Cardiac muscle cell (in vitro differentiated cells and primary cell): ENCODE results near the gene ELFN2. TPM values are rescaled to one million over a fixed set of nuclear protein-coding genes. Genes with fewer than 3 reads are reported as not detected.

Source experiments
- DNase-seq, 2 donors: peaks; one replicate each; pipeline versions ENCODE4 v3.0.0 to v3.0.0-alpha.2; 2010 to 2017; ENCODE audit warnings: low read depth in 1 of 2, low spot score in 1 of 2
- H3K27ac ChIP-seq: fragments of 200-600 bp; sonication (generic); 2 replicates; pipeline ENCODE4 v1.5.1; 2016
- H3K27me3 ChIP-seq: fragments of 200-600 bp; sonication (generic); 2 replicates; pipeline ENCODE4 v1.6.0; 2016; ENCODE audit warnings: control low read depth
- H3K36me3 ChIP-seq: fragments of 200-600 bp; sonication (generic); 2 replicates; pipeline ENCODE4 v1.5.1; 2016; ENCODE audit warnings: control low read depth
- H3K4me1 ChIP-seq: fragments of 200-600 bp; sonication (generic); 2 replicates; pipeline ENCODE4 v1.8.1; 2017; ENCODE audit warnings: low read depth, mild to moderate bottlenecking, mixed run types
- H3K4me3 ChIP-seq: fragments of 200-600 bp; sonication (generic); 2 replicates; pipeline ENCODE4 v1.5.1; 2016; ENCODE audit warnings: mild to moderate bottlenecking
- H3K9me3 ChIP-seq: fragments of 200-600 bp; sonication (generic); 2 replicates; pipeline ENCODE4 v1.5.1; 2017; ENCODE audit warnings: low read depth, mild to moderate bottlenecking, control low read depth
- polyA plus RNA-seq: library from polyadenylated mRNA; unstranded; fragments of >200 nt; fragmentation: Nextera tagmentation; extraction: Ambion mirVana; gene quantifications from 2 replicates; pipeline ENCODE4 v1.2.1, GENCODE V29; 2016
- total RNA-seq: library from RNA; depleted of rRNA; stranded (reverse); fragments of >200 nt; gene quantifications from 2 replicates; pipeline ENCODE4 v1.2.3, GENCODE V29; 2016
- TF ChIP-seq, protein P1 (sequence below): IDR thresholded peaks from 2 replicates; pipeline ENCODE4 v1.5.1; 2012; ENCODE audit warnings: low read depth, mild to moderate bottlenecking, low read length

Gene ELFN2
- total and polyA plus RNA-seq, 2 experiments from 2014 or later: 0.09 TPM; not detected in 1

DNA sequence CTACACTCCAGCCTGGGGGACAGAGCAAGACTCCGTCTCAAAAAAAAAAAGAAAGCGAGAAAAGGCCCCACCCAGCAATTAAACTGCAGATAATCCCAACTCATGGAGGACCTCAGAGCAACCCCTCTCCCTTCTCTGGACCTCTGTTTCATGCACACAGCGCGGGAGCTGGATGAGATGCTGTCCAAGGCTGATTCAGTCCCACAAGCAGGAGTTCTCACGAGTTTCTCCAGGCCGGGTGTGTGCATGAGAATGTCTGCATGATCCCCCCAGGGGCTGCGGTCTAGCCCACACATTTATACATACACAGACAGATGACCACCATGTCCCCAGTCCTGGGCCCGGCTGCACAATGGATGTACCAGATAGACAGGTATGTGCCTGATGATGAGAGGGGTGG, 19.4 kb downstream of the ELFN2 start:
- H3K27me3 ChIP-seq: no peaks in the 10 kb centered on the region
- no peaks in the 10 kb centered on the region for H3K9me3 ChIP-seq
- H3K4me1 ChIP-seq: peaks cover 9% of the 10 kb centered on the region
- H3K36me3 ChIP-seq: no peaks in the 10 kb centered on the region
- DNase-seq: no peak
- TF ChIP-seq, protein P1, sequence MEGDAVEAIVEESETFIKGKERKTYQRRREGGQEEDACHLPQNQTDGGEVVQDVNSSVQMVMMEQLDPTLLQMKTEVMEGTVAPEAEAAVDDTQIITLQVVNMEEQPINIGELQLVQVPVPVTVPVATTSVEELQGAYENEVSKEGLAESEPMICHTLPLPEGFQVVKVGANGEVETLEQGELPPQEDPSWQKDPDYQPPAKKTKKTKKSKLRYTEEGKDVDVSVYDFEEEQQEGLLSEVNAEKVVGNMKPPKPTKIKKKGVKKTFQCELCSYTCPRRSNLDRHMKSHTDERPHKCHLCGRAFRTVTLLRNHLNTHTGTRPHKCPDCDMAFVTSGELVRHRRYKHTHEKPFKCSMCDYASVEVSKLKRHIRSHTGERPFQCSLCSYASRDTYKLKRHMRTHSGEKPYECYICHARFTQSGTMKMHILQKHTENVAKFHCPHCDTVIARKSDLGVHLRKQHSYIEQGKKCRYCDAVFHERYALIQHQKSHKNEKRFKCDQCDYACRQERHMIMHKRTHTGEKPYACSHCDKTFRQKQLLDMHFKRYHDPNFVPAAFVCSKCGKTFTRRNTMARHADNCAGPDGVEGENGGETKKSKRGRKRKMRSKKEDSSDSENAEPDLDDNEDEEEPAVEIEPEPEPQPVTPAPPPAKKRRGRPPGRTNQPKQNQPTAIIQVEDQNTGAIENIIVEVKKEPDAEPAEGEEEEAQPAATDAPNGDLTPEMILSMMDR: no peak
- H3K27ac ChIP-seq: no peak overlapping the region
- no peak overlapping the region for H3K4me3 ChIP-seq

DNA sequence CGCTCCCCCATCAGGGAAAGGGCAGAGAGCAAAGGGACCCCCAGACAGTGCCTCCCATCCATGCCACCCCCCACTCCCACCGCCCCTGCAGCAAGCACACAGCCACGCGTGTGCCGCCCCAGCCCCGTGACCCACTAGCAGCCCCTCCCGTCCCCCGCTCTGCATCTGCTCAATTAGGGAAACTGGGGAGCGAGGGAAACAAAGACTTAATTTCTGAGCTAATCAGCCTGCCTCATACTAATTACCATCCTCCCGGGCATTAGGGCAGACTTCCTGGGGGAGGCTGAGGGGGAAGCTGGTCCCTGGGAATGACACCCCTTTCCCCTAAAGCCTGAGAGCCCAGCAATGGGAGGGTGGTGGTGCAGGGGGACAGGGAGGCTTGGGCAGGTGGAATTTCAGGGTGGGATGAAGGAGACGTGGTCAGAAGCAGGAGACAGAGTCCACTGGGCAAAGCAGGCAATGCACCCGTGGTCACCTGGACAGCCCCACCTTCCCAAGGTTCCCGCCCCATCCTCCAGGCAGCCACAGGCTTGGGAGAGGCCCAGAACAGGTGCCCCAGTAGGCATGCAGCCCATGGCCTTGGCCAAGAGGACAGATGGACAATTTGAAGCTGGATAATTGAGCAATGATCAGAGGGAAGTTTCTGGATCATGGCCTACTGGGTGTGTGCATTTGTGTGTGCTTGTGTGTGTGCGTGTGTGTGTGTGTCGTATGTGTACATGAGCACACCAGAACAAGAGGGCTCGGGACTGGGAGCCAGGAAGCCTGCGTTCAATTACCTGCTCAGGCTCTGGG, 20.6 kb downstream of the ELFN2 start:
- no peak for DNase-seq
- Histone ChIP-seq H3K4me3 (no peak overlapping the region), H3K9me3 (no peaks in the 10 kb centered on the region), H3K36me3 (no peaks in the 10 kb centered on the region), H3K4me1 (peaks cover 9% of the 10 kb centered on the region), H3K27ac (no peak overlapping the region), H3K27me3 (no peaks in the 10 kb centered on the region)
- TF ChIP-seq, protein P1: no peak

DNA sequence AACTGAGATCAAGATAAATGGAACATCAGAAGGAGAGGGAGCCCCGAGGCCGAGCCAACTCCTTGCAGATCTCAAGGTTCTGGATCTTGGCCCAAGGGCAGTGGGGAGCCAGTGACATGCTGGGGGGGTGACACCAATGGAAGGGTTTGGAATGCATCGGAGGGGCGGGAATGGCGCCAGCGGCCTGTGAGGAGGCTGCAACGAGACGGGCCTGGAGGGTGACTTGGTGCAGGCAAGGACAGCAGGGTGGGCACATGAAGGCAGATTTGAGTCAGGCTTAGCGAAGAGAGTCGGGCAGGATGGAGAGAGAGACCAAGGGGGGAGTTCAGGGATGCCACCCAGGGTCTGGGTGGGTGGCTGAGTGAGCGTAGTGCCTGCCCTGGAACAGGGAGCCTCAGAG, 23.2 kb downstream of the ELFN2 start:
- Histone ChIP-seq H3K4me3 (no peak overlapping the region), H3K36me3 (no peaks in the 10 kb centered on the region), H3K9me3 (no peaks in the 10 kb centered on the region), H3K27ac (no peak overlapping the region), H3K4me1 (peaks cover under 1% of the 10 kb centered on the region), H3K27me3 (no peaks in the 10 kb centered on the region)
- TF ChIP-seq, protein P1: no peak
- no peak for DNase-seq

DNA sequence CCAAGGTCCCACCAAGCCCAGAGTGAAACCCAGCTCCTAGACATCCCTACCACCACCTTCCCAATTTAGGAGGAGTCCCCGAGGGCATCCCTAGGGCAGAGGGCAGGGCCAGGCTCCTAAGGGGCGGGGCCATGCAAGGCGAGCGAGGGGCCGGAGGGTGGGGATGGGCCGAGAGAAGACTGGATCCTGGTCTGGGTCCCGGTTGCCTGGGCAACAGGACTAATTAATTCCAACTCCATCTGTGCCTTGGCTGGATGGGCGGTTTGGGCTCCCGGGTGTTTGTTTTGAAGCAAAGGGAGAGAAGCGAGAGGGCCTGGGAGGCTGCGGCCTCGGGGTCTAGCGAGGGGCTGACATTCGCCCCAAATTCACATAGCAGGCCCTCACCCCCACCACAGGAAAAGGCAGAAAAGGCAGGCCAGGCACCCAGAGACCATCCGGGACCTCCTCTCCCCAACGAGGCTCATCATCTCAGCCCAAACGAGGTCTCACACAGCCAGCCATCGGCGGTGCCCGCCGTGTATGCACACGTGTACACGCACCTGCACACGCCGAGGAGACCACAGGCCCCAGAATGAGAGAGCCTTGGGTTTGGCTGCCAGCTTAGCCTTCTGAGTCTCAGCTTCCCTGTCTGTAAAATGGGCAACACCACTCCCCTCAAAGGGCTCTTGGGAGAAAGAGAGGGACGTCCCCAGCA, 23.9 kb downstream of the ELFN2 start:
- no peaks in the 10 kb centered on the region for H3K9me3 ChIP-seq
- H3K4me1 ChIP-seq: no peaks in the 10 kb centered on the region
- no peaks in the 10 kb centered on the region for H3K27me3 ChIP-seq
- no peak overlapping the region for H3K4me3 ChIP-seq
- TF ChIP-seq, protein P1: no peak
- no peaks in the 10 kb centered on the region for H3K36me3 ChIP-seq
- H3K27ac ChIP-seq: no peak overlapping the region
- no peak for DNase-seq

DNA sequence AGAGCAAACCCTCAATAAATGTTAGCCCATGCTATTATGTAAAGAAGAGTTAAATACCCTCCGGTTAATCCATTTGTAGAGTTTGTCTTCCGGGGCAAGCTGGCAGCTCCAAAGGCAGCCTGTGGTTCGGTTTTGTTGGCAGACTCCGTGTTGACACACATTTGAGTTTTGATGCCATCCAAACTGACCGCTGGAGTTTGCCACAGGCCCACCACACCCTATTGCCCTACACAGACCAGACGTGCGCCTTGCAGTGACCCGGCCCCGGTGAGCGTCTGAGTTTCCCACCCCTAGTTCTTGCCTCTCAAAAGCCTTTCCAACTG, 25.1 kb downstream of the ELFN2 start:
- no peaks in the 10 kb centered on the region for H3K4me1 ChIP-seq
- H3K36me3 ChIP-seq: no peaks in the 10 kb centered on the region
- H3K27me3 ChIP-seq: no peaks in the 10 kb centered on the region
- TF ChIP-seq, protein P1: no peak
- no peak for DNase-seq
- H3K9me3 ChIP-seq: no peaks in the 10 kb centered on the region
- H3K27ac ChIP-seq: no peak overlapping the region
- no peak overlapping the region for H3K4me3 ChIP-seq
